Measurements from ENCODE around the gene LRTM2. TPM values are rescaled to one million over a fixed set of nuclear protein-coding genes. Genes with fewer than 3 reads are reported as not detected.

LRTM2 gene
- total and polyA plus RNA-seq, 9 of the 15 experiments (the other 6 are each of a cell fraction or from before 2014, with no cell fraction given) = 0.09 TPM; not detected in 8

DNA sequence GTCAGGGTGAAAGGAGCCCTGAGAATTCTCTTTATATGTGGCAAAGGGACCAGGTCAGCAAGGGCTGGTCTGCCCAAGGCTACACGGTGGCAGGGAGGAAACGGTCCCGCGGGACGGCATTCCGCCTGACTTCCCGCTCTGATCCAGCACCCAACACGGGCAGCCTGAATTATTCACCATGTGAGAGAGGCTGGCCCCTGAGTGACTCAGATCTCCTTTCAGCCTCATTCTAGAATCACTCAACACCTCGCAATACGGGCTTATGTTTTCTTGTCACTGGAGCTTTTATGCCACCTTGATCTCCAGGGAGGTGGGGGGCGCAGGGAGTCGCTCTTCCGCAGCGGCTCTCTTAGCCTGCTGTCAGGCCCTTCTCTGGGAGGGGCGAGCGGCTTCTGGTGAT is 8.5 kb downstream of the LRTM2 start:
- DNase-seq (ENCODE audit: extremely low read depth in 1 of 4, low spot score in 3 of 4) = no peak
- Histone ChIP-seq H4K20me1 (replicated peaks; ENCODE audit: control insufficient read depth, insufficient read depth, low read length) (peaks cover 13% of the 10 kb centered on the region), H3K36me3 (ENCODE audit: control insufficient read depth, insufficient read depth, low read length) (no peaks in the 10 kb centered on the region), H3K9ac (ENCODE audit: insufficient read depth in 1 of 2, low read depth in 2 of 2, low read length in 2 of 2) (no peak overlapping the region), H3K27me3 (ENCODE audit: control insufficient read depth in 2 of 2, insufficient read depth in 2 of 2, low read length in 2 of 2) (peaks cover 16 to 76% of the 10 kb centered on the region in 2 experiments; a peak in 3 of 5 replicates), H3K79me2 (ENCODE audit: control insufficient read depth, insufficient read depth, low read length) (no peaks in the 10 kb centered on the region), H3K4me1 (replicated peaks in 1 of 2; ENCODE audit: control insufficient read depth in 2 of 2, insufficient read depth in 2 of 2, low read length in 2 of 2) (peaks cover 0 to 18% of the 10 kb centered on the region in 2 experiments; a peak in 2 of 5 replicates), H3K9me1 (ENCODE audit: control insufficient read depth, insufficient read depth, low read length) (no peaks in the 10 kb centered on the region), H3K27ac (ENCODE audit: extremely low read depth, low read depth, low read length) (no peak overlapping the region), H3K9me3 (replicated peaks; ENCODE audit: control insufficient read depth, insufficient read depth, low read depth, low read length) (no peaks in the 10 kb centered on the region), H2AFZ (ENCODE audit: low read depth, low read length) (no peak overlapping the region), H3K4me3 (no peak overlapping the region), H3K4me2 (ENCODE audit: insufficient read depth, low read length) (no peak overlapping the region)
- no TSS peak for BruUV-seq (replicated peaks)
- no peak for FAIRE-seq
- CTCF ChIA-PET (ENCODE audit: low intra/inter-chr PET ratio) = no interaction called here
- ATAC-seq = no peak
- WGBS (ENCODE audit: insufficient coverage, low coverage, missing lambda C conversion rate) = 24% methylated on average over 14 of the region's 16 CpGs
- intact Hi-C loops (cut with micrococcal nuclease) (no loop called here), in situ Hi-C loops (cut with MboI) (no loop called here)
- POLR2A ChIA-PET = no interaction called here
- no peak for TF ChIP-seq EP400 (IDR thresholded peaks at IDR 0.05)
- no peak for TF ChIP-seq ZNF143 (CRISPR knock-in tag; IDR thresholded peaks at IDR 0.05)
- TF ChIP-seq ZNF124 (CRISPR knock-in tag; IDR thresholded peaks at IDR 0.05) = no peak
- no peak for TF ChIP-seq ZNF518B (CRISPR knock-in tag; IDR thresholded peaks at IDR 0.05)
- no peak for TF ChIP-seq CUX1 (CRISPR knock-in tag; IDR thresholded peaks at IDR 0.05)
- TF ChIP-seq MAZ (CRISPR knock-in tag; conservative IDR thresholded peaks at IDR 0.05 in 1 of 2, IDR thresholded peaks at IDR 0.05 in 1 of 2) = no peak
- no peak for TF ChIP-seq CBFA2T3 (IDR thresholded peaks at IDR 0.05)

Measured in K562 (cell line).